HG03442 (cell line): ENCODE results near the gene PLA2G4F.

Source experiments
- ATAC-seq: cut with Tn5 transposase; IDR thresholded peaks from one replicate; pipeline ENCODE4 v1.9.1; 2021; ENCODE audit warnings: mild to moderate bottlenecking, moderate library complexity; ENCODE audit not compliant: unreplicated experiment

The PLA2G4F gene

DNA sequence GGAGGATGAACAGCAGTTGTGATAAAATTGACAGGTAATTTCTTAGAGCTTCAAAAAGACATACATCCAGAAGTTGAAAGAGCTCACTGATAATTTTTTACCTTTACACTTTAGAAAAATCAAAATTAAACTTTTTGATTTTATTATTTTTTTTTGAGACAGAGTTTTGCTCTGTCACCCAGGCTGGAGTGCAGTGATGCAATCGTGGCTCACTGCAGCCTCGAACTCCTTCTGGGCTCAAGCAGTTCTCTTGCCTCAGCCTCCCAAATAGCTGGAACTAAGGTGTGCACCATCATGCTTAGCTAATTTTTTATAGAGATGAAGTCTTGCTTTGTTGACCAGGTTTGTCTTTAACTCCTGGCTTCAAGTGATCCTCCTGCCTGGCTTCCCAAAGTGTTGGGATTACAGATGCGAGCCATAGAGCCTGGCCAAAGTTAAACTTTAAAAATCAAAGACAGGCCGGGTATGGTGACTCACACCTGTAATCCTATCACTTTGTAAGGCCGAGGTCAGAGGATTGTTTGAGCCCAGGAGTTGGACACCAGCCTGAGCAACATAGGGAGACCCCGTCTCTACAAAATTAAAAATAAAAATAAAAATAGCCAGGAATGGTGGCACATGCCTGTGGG lies 21.7 kb downstream of the PLA2G4F start:
- ATAC-seq, result no peak

DNA sequence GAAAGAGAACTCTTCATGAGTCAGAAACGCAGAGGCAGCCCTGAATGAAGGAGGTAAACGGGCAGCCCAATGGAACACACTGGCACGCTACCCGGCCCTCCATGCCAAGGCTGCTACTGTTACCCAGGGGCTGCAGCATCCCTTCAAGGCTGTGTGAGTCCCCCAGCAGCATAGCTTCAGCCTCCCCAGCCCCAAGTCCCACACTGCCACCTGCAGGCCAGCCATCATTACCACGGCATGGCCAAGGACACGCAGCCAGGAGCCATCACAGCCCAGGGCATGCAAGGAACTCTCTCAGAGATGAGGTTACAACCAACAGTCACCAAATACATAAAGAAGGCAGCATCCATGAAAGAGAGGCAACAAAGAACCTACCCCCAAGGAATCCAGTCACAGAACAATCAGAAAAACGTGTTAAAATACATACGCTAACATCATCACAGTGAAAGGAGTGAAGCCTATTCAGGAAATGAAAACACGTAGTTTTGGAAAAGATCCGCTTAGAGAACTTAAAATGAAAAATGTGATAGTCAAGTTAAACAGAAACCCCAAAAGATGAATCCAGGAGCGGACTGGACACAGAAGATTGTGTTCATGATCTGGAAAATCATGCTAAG lies 22.4 kb downstream of the PLA2G4F start:
- ATAC-seq, result no peak

DNA sequence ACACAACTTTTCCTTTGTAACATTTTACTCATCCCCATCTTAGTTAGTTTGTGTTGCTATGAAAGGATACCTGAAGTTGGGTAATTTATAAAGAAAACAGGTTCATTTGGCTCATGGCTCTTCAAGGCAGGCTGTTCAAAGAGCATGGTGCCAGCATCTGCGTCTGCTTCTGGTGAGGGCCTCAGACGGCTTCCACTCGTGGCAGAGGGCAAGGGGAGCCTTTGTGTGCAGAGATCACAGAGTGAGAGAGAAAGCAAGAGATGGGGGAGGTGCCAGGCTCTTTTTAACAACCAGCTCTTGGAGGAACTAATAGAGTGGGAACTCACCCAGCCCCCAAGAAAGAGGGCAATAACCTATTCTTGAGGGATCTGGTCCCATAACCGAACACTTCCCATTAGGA lies 23.1 kb downstream of the PLA2G4F start:
- no peak for ATAC-seq

DNA sequence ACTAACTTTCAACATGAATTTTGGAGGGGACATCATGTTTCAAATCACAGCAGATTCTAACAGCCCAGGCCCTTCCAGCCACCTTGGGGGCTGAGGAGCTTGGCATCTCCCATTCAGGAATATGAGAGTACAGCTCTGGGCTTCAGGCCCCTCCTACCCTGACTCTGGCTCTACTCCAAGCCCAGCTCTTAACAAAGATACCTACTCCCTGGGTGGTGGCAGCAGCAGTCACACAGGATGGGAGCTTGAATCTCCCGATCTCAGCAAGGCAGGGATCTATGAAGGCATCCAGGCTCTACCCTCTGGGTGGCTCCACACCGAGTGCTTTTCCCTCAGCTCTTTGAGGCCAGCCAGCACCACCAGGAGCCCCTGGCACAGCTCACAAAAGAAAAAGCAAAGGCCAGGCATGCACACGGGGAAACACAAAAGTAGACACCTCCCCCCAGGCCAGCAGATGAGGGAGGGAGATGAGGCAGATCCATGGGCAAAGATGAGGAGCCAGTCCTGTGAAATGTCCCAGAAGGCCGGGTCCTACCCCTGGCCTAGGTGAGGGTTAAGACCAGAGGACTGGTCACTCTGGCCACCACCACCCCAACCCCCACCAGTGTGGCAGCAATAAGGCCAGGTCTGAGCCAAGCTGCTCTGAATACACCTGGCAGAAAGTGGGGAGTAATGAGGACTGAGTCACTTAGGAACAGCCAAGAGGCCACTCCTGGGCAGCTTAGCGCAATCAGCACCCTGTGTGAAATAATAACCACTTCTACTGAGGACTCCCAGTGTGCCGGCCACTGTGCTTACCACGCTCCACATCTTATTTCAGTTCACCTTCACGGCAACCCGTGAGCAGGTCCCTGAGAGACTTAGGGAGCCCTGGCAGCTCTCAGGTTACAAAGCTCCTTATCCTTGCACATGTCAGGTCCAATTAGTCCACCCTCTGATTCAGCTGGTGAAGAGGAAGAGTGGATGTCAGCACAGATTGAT lies 24.3 kb downstream of the PLA2G4F start:
- no peak for ATAC-seq

DNA sequence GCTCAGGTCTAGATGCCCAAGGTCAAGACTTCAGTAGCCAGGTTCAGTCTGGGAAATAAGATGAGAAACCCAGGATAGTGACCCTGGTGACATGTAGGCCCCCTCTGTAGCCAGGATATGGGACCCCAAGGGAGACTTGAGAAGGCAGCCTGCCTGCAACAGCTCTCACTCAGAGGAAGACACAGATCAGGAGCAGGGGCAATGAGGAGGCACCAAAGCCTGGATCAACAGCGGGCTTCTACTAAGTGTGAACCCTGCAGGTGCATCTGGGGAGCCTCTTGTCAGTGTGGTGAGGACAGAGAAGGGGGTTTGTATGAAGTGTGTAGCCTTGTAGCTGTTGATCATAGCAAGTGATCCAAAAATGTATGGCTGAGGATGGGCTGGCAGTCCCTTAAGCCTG lies 25.4 kb downstream of the PLA2G4F start:
- no peak for ATAC-seq

DNA sequence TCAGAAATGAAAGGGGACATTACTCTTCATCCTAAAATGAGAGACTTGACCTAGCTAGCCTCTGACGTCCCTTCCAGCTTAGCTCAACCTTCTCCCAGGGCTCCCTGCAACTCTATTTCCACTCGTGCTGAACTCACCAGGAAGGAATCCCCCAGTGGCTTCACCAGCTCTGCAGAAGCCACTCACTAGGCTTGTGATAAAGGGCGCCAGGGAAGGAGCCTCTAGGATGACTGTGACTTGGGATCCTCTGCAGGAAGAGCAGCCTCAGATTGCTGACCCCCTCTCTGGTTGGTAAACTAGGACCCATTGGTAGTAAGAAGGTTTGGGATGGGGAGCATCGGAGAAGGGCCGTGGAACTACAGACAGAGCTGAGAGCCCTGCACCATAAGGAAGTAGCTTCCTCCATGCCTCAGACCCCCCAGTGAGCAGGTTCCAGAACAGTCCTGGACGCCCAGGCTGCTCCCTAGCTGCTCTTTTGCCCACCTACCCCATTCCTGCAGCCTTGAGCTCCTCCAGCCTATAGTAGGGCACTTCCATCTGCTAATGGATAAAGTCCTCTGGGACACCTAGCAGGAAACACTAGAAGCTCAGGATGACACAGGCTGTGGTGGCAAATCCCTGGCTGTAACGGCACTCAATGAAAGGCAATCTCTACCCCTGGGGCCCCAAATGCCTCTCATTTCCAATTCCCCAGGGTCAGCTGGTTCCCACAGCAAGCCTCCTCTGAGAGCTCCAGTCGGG lies 26.0 kb downstream of the PLA2G4F start:
- ATAC-seq, result no peak

DNA sequence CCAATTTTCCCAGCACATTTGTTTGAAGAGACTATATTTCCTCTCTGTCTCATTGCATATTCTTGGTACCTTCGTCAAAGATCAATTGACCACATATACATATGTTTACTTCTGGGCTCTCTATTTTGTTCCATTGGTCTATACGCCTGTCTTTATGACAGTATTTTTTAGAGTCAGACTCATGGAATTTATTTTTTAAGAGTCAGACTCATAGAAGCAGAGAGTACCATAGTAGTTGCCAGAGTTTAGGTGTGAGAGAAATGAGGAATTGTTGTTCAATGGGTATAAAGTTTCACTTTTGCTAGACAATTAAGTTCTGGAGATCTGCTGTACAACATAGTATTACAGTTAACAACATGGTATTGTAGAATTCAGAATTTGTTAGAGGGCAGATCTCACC lies 27.1 kb downstream of the PLA2G4F start:
- no peak for ATAC-seq

DNA sequence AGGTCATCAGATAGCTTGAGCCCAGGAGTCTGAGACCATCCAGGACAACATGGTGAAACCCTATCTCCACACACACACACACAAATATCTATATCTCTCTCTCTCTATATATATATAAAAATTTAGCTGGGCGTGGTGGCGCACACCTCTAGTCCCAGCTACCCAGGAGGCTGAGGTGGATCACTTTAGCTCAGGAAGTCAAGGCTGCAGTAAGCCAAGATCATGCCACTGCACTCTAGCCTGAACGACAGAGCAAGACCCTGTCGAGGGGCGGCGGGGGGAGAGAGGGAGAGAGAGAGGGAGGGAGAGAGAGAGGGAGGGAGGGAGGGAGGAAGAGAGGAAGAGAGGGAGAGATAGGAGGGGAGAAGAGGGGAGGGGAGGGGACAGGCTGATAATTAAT lies 28.0 kb downstream of the PLA2G4F start:
- no peak for ATAC-seq

DNA sequence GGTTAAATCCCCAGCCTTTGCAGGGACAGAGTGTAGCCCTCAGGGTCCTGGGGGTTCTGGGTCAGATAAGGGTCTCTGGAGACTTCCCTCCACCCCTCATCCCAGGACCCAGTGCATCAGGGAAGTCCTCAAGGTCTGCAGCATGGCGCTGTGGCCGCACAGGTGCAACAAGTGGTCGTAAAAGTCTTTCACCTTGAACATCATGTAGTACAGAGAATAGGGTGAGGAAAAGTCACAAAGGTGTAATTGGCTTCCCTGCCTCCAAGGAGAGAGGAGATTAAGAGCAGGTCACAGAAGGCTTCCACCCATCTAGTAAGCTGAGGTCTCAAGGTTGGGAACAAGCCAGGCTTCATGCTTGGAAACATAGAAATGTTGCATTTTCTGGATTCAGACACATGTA lies 32.9 kb downstream of the PLA2G4F start:
- ATAC-seq, result no peak

DNA sequence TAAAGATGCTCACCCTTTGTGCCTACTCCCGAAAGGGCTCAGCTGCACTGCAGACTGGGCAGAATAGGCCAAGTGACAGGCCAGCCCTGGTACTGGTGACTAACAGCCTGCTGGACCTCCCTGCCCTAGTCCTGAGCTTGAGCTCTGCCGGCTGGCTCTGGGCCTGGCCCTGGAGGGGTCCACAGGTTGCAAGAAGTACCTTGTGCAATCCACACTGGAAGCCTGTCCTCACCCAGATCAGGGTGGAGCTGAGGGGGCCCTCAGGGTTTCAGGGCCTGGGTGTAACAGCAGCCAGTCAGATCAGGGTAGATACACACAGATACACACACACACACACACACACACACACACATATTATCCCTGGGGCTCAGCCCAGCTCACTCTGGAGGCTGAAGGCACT lies 34.8 kb downstream of the PLA2G4F start:
- no peak for ATAC-seq

DNA sequence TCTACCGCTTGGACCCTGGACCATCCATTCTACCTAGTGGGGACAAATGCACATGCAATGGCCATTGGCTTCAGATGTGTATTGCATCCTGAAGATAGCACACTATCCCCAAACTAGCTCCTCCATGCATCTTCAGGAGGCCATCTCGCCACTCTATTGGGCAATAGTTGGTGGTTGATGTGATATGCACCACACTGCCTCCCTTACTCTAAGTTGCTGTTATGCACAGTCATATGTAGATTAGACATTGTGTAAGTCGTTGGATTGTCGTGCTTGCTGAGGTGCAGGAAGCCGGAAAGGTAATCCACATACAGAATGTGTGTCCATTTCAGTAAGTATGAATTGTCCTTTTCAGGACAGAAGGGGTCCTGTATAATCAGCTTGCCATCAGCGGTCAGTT lies 35.4 kb downstream of the PLA2G4F start:
- no peak for ATAC-seq

DNA sequence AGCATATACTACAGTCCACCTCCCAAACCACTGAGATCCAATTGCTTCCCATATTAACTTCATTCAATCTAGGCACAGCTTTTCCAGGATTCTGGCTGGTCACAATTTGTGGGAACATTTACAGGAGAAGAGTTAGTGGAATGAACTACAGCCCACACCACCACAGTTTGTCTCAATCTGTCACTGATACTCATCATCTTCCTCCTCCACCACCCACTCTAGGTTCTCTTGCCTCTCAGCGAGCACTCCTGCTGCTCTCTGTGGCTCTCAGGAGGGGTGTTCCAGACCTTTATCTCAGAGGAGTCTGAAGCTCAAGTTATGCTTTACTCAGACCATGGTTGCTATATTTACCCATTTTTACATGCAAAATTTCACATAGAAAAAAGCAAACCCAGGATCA lies 36.2 kb downstream of the PLA2G4F start:
- ATAC-seq, result no peak

DNA sequence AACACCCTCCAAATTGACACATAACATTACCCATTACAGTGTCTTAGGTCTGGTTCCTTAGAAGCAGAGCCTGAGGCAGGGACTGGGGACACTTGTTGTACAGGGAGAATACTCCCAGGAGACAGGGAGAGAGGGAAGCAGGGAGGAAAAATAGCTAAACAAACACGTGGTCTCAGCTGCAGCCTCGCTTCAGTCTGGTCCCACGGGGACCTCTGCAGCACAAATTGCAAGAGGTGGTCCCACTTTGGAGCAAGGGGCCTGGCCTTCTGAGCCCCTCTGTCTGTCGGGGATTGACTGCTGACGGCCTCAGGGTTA lies 37.0 kb downstream of the PLA2G4F start:
- no peak for ATAC-seq

DNA sequence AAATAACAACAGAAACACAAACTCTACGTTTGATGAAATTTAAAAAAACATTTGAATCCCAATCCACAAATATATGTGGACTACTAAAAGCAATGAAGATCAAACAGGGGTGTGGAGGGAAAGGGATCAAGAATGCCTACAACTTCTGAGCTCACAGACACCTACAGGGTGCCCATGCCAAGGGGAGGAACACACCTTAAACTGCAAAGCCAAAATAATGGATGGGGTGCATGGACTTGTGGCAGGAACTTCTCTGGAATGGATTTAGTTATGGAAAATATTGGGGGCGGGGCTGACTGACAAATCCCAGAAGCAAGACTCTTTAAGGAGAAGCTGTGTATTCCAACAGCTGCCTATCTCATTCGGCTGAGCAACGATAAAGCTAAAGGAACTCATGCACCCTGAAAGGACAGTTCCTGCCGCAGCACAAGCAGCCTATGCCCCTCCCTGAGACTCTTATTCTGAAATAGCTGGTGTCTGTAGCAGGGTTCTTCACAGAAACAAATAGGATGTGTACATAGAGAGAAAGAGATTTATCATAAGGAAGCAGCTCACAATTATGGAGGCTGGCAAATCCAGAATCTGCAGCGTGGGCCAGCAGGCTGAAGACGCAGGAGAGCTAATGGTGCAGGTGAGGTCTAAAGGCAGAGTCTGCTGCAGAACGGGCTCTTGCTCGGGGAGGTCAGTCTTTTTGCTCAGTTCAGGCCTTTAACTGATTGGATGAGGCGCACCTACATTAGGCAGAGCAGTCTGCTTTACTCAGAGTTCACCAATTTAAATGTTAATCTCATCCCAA lies 37.6 kb downstream of the PLA2G4F start:
- no peak for ATAC-seq

DNA sequence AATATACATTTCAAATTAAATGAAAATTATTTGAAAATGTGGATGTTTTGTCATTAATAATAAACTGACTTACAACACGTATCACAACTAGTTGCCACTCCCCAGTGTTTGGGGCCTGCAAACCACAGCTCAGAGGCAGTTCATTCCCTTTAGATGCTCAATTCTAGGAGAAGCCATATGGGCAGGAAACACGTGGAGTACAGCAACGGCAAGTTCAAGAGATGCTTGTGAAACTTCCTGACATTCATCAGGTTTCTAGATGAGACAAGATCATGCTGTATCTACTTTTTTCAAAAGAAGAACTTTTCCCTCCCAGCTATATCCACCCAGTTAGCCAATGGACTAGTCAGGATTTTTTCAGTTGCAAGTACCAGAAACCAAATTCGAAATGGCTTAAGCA lies 44.5 kb downstream of the PLA2G4F start:
- ATAC-seq, result no peak

DNA sequence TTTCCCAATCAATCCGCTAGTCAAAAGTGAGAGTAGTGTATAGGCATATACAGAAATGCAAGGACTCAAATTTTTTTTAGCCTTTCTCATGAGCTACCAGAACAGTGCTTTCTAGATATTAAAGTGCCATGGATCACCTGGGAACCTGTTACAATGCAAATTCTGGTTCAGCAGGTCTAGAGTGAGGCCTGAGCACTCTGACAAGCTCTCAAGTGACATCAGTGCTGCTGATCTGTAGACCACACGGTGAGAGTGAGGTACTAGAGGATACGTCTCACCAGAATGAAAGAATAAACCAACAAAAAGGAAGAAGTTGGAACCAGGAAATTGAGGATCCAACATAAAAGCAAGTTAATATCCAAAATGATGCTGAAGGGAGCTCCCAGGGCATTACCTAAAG lies 46.1 kb downstream of the PLA2G4F start:
- ATAC-seq, result no peak

DNA sequence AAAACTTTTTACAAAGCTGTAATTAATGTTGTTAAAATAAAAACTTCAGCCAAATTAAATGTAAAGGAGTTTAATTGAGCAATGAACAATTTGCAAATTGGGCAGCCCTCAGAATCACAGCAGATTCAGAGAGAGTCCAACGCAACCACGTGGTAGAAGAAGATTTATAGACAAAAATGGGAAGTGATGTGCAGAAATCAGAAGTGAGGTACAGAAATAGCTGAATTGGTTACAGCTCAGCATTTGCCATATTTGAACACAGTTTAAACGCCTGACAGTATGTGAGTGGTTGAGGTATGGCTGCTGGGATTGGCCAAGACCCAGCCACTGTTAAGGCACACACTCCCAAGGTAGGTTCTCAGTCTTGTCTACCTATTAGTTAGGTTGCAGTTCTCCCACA lies 47.6 kb downstream of the PLA2G4F start:
- ATAC-seq, result no peak

DNA sequence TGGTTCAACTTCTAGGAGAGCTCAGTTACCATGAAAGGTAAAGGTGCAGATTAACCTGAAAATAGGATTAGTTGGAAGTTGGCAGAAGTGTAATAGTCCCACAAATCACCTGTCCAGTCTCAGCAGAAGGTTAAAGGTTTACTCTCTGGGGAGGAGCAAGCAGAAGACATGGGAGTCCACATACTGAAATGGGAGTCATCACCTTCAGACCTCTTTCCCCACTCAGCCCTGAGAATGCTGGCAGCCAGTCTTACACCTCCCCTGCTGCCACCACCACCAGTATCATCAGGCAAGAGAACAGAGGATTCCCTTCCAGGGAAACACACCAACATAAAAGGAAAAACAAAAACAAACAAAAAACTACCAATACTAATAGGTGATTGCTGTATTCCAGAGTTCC lies 48.2 kb downstream of the PLA2G4F start:
- no peak for ATAC-seq

DNA sequence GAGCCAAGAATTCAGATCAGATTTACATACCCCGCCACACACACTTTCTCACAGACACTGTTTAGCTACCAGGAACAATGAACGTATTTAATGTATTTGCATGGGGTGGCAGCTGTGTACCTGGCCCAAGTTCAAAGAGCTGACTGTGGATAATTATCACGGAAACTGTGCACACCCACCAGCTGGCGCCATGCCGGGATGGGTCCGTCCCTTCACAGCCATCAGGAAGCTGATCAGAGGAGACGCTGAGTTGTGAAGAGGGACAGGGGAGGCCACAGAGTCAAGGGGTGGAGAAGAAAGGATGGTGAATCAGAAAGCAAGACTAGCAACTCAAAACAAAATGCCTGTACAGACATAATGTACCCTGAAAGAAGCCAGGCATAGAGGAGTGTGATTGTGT lies 49.0 kb downstream of the PLA2G4F start:
- no peak for ATAC-seq

DNA sequence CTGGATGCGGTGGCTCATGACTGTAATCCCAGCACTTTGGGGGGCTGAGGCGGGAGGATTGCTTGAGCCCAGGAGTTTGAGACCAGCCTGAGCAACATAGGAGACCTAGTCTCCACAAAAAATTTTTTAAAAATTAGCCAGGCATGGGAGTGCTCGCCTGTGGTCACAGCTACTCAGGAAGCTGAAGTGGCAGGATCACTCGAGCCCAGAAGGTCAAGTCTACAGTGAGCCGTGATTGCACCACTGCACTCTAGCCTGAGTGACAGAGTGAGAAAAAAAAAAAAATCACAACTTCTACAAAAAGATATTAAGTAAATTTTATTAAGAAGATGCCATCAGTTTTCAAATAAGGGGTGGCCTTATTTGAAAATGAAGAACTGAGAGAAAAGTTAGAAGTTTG lies 50.1 kb downstream of the PLA2G4F start:
- ATAC-seq, result no peak
